Cardiac muscle cell (in vitro differentiated cells and primary cell): ENCODE results near the gene PRR20G. TPM values are rescaled to one million over a fixed set of nuclear protein-coding genes. Genes with fewer than 3 reads are reported as not detected.

Experiments used
- DNase-seq, 2 donors: peaks; one replicate each; pipeline versions ENCODE4 v3.0.0 to v3.0.0-alpha.2; 2010 to 2017; ENCODE audit warnings: low read depth in 1 of 2, low spot score in 1 of 2
- H3K27ac ChIP-seq: fragments of 200-600 bp; sonication (generic); 2 replicates; pipeline ENCODE4 v1.5.1; 2016
- H3K27me3 ChIP-seq: fragments of 200-600 bp; sonication (generic); 2 replicates; pipeline ENCODE4 v1.6.0; 2016; ENCODE audit warnings: control low read depth
- H3K36me3 ChIP-seq: fragments of 200-600 bp; sonication (generic); 2 replicates; pipeline ENCODE4 v1.5.1; 2016; ENCODE audit warnings: control low read depth
- H3K4me1 ChIP-seq: fragments of 200-600 bp; sonication (generic); 2 replicates; pipeline ENCODE4 v1.8.1; 2017; ENCODE audit warnings: low read depth, mild to moderate bottlenecking, mixed run types
- H3K4me3 ChIP-seq: fragments of 200-600 bp; sonication (generic); 2 replicates; pipeline ENCODE4 v1.5.1; 2016; ENCODE audit warnings: mild to moderate bottlenecking
- H3K9me3 ChIP-seq: fragments of 200-600 bp; sonication (generic); 2 replicates; pipeline ENCODE4 v1.5.1; 2017; ENCODE audit warnings: low read depth, mild to moderate bottlenecking, control low read depth
- polyA plus RNA-seq: library from polyadenylated mRNA; unstranded; fragments of >200 nt; fragmentation: Nextera tagmentation; extraction: Ambion mirVana; gene quantifications from 2 replicates; pipeline ENCODE4 v1.2.1, GENCODE V29; 2016
- total RNA-seq: library from RNA; depleted of rRNA; stranded (reverse); fragments of >200 nt; gene quantifications from 2 replicates; pipeline ENCODE4 v1.2.3, GENCODE V29; 2016
- TF ChIP-seq, protein P1 (sequence below): IDR thresholded peaks from 2 replicates; pipeline ENCODE4 v1.5.1; 2012; ENCODE audit warnings: low read depth, mild to moderate bottlenecking, low read length

Gene PRR20G
- total RNA-seq (not detected in 2 replicates), polyA plus RNA-seq (not detected in 2 replicates)

DNA sequence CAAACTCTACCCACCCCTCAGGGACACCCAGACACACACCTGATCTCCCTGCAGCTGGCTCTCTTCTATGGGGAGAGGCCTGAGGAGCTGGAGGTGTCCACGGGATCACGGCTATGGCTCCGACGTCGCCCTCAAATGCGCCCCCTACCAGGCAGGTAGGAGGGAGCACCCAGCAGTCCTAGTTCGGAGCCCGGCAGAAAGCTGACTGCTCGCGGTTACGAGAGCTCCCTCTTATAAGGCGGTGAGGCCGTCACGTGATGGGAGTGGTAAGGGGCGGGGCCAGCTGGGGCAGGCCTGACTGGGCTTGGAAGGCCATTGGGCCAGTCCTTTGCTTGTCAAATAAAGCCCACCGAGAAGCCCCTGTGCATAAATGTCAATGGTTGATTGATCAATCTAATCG, at the start of gene PRR20G:
Gene PRR20G (minus strand): TSS at position 207 of the 400 bp plus-strand sequence. CDS start 681 bp downstream, outside the sequence.
- no peaks in the 10 kb centered on the region for H3K27me3 ChIP-seq
- H3K36me3 ChIP-seq: no peaks in the 10 kb centered on the region
- H3K27ac ChIP-seq: no peak within 1 kb of the TSS
- TF ChIP-seq, protein P1, sequence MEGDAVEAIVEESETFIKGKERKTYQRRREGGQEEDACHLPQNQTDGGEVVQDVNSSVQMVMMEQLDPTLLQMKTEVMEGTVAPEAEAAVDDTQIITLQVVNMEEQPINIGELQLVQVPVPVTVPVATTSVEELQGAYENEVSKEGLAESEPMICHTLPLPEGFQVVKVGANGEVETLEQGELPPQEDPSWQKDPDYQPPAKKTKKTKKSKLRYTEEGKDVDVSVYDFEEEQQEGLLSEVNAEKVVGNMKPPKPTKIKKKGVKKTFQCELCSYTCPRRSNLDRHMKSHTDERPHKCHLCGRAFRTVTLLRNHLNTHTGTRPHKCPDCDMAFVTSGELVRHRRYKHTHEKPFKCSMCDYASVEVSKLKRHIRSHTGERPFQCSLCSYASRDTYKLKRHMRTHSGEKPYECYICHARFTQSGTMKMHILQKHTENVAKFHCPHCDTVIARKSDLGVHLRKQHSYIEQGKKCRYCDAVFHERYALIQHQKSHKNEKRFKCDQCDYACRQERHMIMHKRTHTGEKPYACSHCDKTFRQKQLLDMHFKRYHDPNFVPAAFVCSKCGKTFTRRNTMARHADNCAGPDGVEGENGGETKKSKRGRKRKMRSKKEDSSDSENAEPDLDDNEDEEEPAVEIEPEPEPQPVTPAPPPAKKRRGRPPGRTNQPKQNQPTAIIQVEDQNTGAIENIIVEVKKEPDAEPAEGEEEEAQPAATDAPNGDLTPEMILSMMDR: no peak
- H3K4me1 ChIP-seq: no peaks in the 10 kb centered on the region
- no peak for DNase-seq
- H3K4me3 ChIP-seq: no peak within 1 kb of the TSS
- H3K9me3 ChIP-seq: no peaks in the 10 kb centered on the region

DNA sequence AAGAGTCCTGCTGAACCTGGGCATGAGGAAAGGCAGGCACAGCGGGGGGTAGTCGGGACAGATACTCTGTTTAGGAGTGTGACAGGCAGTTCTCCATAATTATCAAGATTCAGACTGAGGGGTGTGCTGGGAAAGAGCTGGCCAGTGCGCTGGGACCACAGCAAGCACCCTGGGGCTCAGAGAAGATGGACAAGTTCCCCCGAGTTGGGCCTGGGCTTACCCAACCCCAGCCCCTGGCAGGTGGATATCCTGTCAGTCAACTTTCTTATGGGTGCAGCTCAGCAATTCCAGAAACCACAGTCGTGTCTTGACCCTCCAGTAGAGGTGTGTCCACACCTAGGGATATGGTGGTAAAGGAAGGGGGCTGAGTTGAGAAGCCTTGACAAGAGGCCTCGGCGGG, 49.2 kb upstream of the PRR20G start:
- H3K27ac ChIP-seq: no peak overlapping the region
- no peaks in the 10 kb centered on the region for H3K4me1 ChIP-seq
- H3K9me3 ChIP-seq: no peaks in the 10 kb centered on the region
- TF ChIP-seq, protein P1: no peak
- H3K27me3 ChIP-seq: peaks cover 53% of the 10 kb centered on the region
- no peak for DNase-seq
- no peaks in the 10 kb centered on the region for H3K36me3 ChIP-seq
- no peak overlapping the region for H3K4me3 ChIP-seq

DNA sequence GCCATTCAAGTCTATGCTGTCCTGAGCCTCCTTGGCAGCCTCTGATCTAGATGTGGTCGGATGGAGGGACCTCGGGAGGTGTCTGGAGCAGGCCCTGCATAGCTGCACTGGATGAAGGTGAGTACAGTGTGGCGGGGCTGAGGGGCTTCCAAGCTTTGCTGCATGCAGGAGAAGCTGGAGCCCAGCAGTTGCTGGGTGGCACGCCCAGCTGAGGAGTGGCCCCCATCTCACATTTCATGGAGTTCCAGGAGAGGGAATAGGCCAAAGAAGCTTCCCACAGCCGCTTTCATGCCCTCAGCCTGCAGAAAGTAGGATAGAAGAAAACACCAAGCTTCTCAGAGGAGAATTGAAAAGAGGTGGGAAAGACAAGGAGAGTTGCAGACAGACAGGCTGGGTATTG, 48.3 kb upstream of the PRR20G start:
- TF ChIP-seq, protein P1: no peak
- no peaks in the 10 kb centered on the region for H3K4me1 ChIP-seq
- peaks cover 50% of the 10 kb centered on the region for H3K27me3 ChIP-seq
- H3K36me3 ChIP-seq: no peaks in the 10 kb centered on the region
- no peaks in the 10 kb centered on the region for H3K9me3 ChIP-seq
- DNase-seq: no peak
- no peak overlapping the region for H3K27ac ChIP-seq
- no peak overlapping the region for H3K4me3 ChIP-seq

DNA sequence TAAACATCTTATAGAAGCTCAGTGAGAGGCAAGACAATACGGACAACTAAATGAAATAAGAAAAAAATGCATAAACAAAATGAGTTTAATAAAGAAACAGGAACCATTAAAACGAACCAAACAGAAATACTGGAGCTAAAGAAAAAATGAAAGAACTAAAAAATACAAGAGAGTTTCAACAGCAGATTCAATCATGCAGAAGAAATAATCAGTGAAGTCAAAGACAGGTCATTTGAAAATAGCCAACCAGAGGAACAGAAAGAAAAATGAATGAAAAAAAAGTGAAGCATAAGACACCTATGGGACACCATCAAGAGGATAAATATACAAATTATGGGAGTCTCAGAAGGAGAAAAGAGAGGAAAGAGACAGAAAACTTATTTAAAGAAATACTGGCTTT, 42.5 kb upstream of the PRR20G start:
- H3K4me1 ChIP-seq: no peaks in the 10 kb centered on the region
- H3K36me3 ChIP-seq: no peaks in the 10 kb centered on the region
- no peaks in the 10 kb centered on the region for H3K9me3 ChIP-seq
- H3K27me3 ChIP-seq: no peaks in the 10 kb centered on the region
- H3K27ac ChIP-seq: no peak overlapping the region
- no peak overlapping the region for H3K4me3 ChIP-seq
- no peak for DNase-seq
- TF ChIP-seq, protein P1: no peak

DNA sequence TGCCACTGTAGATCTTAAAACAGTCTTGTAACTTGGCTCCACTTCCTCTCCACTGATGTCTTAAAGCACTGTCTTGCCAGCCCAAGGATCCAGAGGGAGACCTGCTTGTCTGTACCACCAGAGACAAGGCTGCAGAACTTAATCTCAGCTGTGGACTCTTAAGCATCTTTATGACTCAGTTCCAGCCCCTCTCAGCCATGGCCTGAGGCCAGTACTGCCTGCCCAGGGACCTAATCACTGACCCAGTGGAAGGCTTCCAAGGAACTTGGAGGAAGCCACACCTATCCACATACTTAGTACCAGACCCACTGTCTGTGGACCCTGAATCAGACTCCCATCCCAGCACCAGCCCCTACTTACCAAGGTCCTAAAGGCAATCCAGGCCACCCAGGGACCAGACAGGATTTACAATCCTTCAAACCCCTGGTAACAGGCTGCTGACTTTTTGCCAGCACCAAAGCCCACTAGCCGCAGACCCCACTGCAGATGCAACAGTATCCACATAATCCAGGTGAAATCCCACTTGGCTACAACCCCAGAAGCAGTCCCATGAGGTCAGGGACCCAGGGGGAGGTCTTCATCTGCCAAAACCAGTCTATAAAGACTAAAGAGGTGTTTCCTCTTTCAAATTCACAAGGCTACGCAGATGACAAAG, 41.9 kb upstream of the PRR20G start:
- no peaks in the 10 kb centered on the region for H3K27me3 ChIP-seq
- TF ChIP-seq, protein P1: no peak

More for the DNA sequence above, 41.9 kb upstream of the PRR20G start:
- DNase-seq: no peak
- H3K4me1 ChIP-seq: no peaks in the 10 kb centered on the region
- H3K9me3 ChIP-seq: no peaks in the 10 kb centered on the region
- H3K36me3 ChIP-seq: no peaks in the 10 kb centered on the region
- no peak overlapping the region for H3K27ac ChIP-seq
- no peak overlapping the region for H3K4me3 ChIP-seq
